Activated CD8-positive, alpha-beta T cell treated with anti-CD3 and anti-CD28 coated beads, Interleukin-2, amount 10 ng/mL, durations not matched to agents 7 days and 5 days (primary cell): ENCODE measurements around the gene PHLDA1. TPM values are rescaled to one million over a fixed set of nuclear protein-coding genes. Genes with fewer than 3 reads are reported as not detected.

Experiments used
- total RNA-seq, 2 experiments: library from RNA; stranded (reverse); gene quantifications; one replicate each; pipeline ENCODE4 v1.2.3, GENCODE V29; 2021

Gene PHLDA1
- total RNA-seq, 2 experiments from 2014 or later: 5.6 to 6.1 TPM

Other genes with a start within 250 kb of the PHLDA1 start
- gene NAP1L1, start 52.9 kb upstream of the PHLDA1 start, total RNA-seq: 100 to 1,000 TPM; 478 to 488 TPM